CD14-positive monocyte (primary cell): ENCODE results near the gene TRAPPC4. TPM values are rescaled to one million over a fixed set of nuclear protein-coding genes. Genes with fewer than 3 reads are reported as not detected.

Experiments
- DNase-seq, 3 donors: peaks; one replicate each; pipeline ENCODE4 v3.0.0-alpha.2; 2011 to 2022
- H2AFZ ChIP-seq: 2 replicates; pipeline ENCODE4 v1.6.0; 2012; ENCODE audit warnings: mild to moderate bottlenecking, low read depth, low read length, inconsistent platforms; ENCODE audit not compliant: insufficient read depth, poor library complexity, severe bottlenecking
- H3K27ac ChIP-seq, 2 donors: 1 replicate in 1 of 2; 2 replicates in 1 of 2; pipeline ENCODE4 v1.5.1; 2012 to 2013; ENCODE audit warnings: low read length in 2 of 2, control low read depth in 1 of 2, inconsistent platforms in 1 of 2, low read depth in 1 of 2, mild to moderate bottlenecking in 1 of 2
- H3K27me3 ChIP-seq, 2 donors: one replicate each; pipeline versions ENCODE4 v1.6.0 to v1.6.1; 2011 to 2013; ENCODE audit warnings: low read length in 2 of 2; ENCODE audit not compliant: control insufficient read depth in 2 of 2, insufficient read depth in 2 of 2
- H3K36me3 ChIP-seq, 2 donors: replicated peaks in 1 of 2; 1 replicate in 1 of 2; 2 replicates in 1 of 2; pipeline versions ENCODE4 v1.5.1 to v1.6.1; 2012 to 2013; ENCODE audit warnings: low read length in 2 of 2, control low read depth in 1 of 2, inconsistent platforms in 1 of 2, mild to moderate bottlenecking in 1 of 2; ENCODE audit not compliant: insufficient read depth in 2 of 2, control insufficient read depth in 1 of 2
- H3K4me1 ChIP-seq, 2 donors: 1 replicate in 1 of 2; 2 replicates in 1 of 2; pipeline versions ENCODE4 v1.5.1 to v1.6.1; 2012 to 2013; ENCODE audit warnings: low read length in 2 of 2, control low read depth in 1 of 2, inconsistent platforms in 1 of 2, mild to moderate bottlenecking in 1 of 2, moderate library complexity in 1 of 2; ENCODE audit not compliant: insufficient read depth in 2 of 2, control insufficient read depth in 1 of 2
- H3K4me2 ChIP-seq: replicated peaks from 2 replicates; pipeline ENCODE3; 2012; ENCODE audit warnings: low read length, moderate library complexity, mild to moderate bottlenecking; ENCODE audit not compliant: poor library complexity, severe bottlenecking; ENCODE audit errors: extremely low read depth
- H3K4me3 ChIP-seq, 3 experiments: fragments of 200-600 bp in 1 of 3; sonication (generic) in 1 of 3; replicated peaks in 1 of 3; 1 replicate in 2 of 3; 2 replicates in 1 of 3; pipeline ENCODE4 v1.5.1; 2011 to 2013; ENCODE audit warnings: low read length in 3 of 3, mild to moderate bottlenecking in 3 of 3, control low read depth in 2 of 3, low read depth in 2 of 3, inconsistent platforms in 1 of 3, moderate library complexity in 1 of 3
- H3K79me2 ChIP-seq: 2 replicates; pipeline ENCODE4 v1.6.0; 2012; ENCODE audit warnings: mild to moderate bottlenecking, control low read depth, inconsistent platforms, low read length, moderate library complexity; ENCODE audit not compliant: insufficient read depth
- H3K9ac ChIP-seq: 2 replicates; pipeline ENCODE4 v1.6.0; 2017; ENCODE audit warnings: low read length, mild to moderate bottlenecking; ENCODE audit not compliant: insufficient read depth, poor library complexity, severe bottlenecking
- H3K9me3 ChIP-seq, 2 donors: replicated peaks in 1 of 2; 1 replicate in 1 of 2; 2 replicates in 1 of 2; pipeline versions ENCODE4 v1.5.1 to v1.6.1; 2012 to 2013; ENCODE audit warnings: low read length in 2 of 2, control low read depth in 1 of 2; ENCODE audit not compliant: control insufficient read depth in 1 of 2, insufficient read depth in 1 of 2
- H4K20me1 ChIP-seq: 2 replicates; pipeline ENCODE4 v1.6.0; 2012; ENCODE audit warnings: mild to moderate bottlenecking, low read length, control low read depth, moderate library complexity; ENCODE audit not compliant: insufficient read depth
- H3K27ac Mint-ChIP-seq, 7 donors: one replicate each; pipeline ENCODE4 v1.8.0; 2020; ENCODE audit warnings: mild to moderate bottlenecking in 7 of 7, mixed read lengths in 7 of 7, moderate library complexity in 6 of 7, inconsistent platforms in 2 of 7
- H3K27me3 Mint-ChIP-seq, 3 donors: one replicate each; pipeline ENCODE4 v1.8.0; 2021 to 2022; ENCODE audit warnings: low read depth in 3 of 3, mild to moderate bottlenecking in 3 of 3, mixed read lengths in 3 of 3, moderate library complexity in 3 of 3, inconsistent platforms in 1 of 3
- H3K36me3 Mint-ChIP-seq, 2 donors: one replicate each; pipeline ENCODE4 v1.8.0; 2020; ENCODE audit warnings: mixed read lengths in 2 of 2, inconsistent platforms in 1 of 2, mild to moderate bottlenecking in 1 of 2
- H3K4me1 Mint-ChIP-seq: one replicate; pipeline ENCODE4 v1.8.0; 2020; ENCODE audit warnings: mild to moderate bottlenecking, mixed read lengths
- H3K4me3 Mint-ChIP-seq, 2 donors: one replicate each; pipeline ENCODE4 v1.8.0; 2020; ENCODE audit warnings: mild to moderate bottlenecking in 2 of 2, mixed read lengths in 2 of 2, moderate library complexity in 1 of 2
- H3K9me3 Mint-ChIP-seq, 7 donors: one replicate each; pipeline ENCODE4 v1.8.0; 2020 to 2022; ENCODE audit warnings: mixed read lengths in 7 of 7, mild to moderate bottlenecking in 6 of 7, moderate library complexity in 6 of 7, inconsistent platforms in 2 of 7
- WGBS: methylation state at CpG from one replicate; pipeline ENCODE4 v1.1.5; 2013; ENCODE audit warnings: missing lambda C conversion rate; ENCODE audit not compliant: insufficient coverage; 5-methylcytosine and 5-hydroxymethylcytosine counted together
- intact Hi-C, 2 donors: fragments of 100-400 bp; cut with micrococcal nuclease; formaldehyde crosslinking; loops; one replicate each; pipeline versions ENCODE4 v1.15.0 to v1.15.1; 2023
- polyA plus RNA-seq, 3 donors: library from polyadenylated mRNA; depleted of rRNA in 1 of 3; unstranded in 2 of 3; stranded (reverse) in 1 of 3; fragments of 300-500 nt in 2 of 3; fragments of >200 nt in 1 of 3; fragmentation: Illumina TruSeq in 2 of 3; gene quantifications; 1 replicate in 2 of 3; 2 replicates in 1 of 3; pipeline ENCODE4 v1.2.3, GENCODE V29; 2012 to 2021
- TF ChIP-seq, protein P1 (sequence below): fragments of 200-600 bp; IDR thresholded peaks from one replicate; pipeline ENCODE4 v1.8.0; 2022; ENCODE audit warnings: antibody characterized with exemption, mild to moderate bottlenecking

Gene TRAPPC4
- polyA plus RNA-seq, 3 donors, result 46.9 to 54.5 (median 50.0) TPM

DNA sequence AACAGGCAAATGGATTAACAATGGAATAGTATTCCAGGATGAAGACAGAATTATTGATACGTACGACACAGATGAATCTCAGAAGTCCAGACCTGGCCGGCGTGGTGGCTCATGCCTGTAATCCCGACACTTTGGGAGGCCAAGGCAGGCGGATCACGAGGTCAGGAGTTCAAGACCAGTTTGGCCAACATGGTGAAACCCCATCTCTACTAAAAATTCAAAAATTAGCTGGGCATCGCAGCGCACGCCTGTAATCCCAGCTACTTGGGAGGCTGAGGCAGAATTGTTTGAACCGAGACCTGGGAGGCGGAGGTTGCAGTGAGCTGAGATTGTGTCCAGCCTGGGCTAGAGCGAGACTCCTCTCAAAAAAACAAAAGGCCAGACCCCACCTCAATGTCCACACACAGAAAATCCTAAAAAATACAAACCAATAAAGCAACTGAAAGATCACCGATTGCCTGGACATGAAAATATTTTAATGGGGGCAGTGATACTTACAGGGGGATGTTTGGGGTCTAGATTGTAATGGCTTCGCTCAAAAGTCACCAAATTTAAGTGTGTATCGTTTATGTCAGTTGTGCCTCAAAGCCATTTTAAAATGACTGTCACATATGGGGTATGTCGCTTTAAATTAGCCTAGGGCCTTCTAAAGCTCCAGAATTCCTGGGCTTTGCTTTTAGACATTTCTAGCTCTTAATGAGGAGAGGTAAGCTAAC lies 4.2 kb upstream of the TRAPPC4 start:
- no peak overlapping the region for H3K4me3 ChIP-seq
- no peak overlapping the region for H3K4me3 Mint-ChIP-seq
- H3K4me1 Mint-ChIP-seq, result peaks cover 15% of the 10 kb centered on the region

DNA sequence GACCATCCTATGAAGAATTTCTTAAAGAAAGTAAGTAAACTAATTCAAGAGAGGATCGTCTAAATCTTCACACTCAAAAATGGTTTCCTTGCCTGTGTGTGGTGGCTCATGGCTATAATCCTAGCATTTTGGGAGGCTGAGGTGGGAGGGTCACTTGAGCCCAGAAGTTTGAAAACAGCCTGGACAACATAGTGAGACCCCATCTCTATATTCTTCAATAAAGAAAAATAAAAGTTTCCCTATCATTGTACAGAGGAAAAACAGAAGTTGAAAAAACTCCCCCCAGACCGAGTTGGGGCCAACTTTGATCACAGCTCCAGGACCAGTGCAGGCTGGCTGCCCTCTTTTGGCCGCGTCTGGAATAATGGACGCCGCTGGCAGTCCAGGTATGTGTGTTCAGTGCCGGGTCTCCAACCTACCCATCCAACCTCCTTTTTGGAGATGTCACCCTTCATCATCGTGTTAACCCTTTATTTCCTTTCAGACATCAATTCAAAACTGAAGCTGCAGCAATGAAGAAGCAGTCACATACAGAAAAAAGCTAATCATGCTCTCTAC lies 3.4 kb upstream of the TRAPPC4 start:
- Histone ChIP-seq H3K9ac (no peak overlapping the region), H2AFZ (no peak overlapping the region), H3K79me2 (peaks cover 44% of the 10 kb centered on the region), H3K27me3 (no peaks in the 10 kb centered on the region), H3K27ac (no peak overlapping the region), H3K4me3 (no peak overlapping the region), H3K4me2 (no peak overlapping the region), H3K36me3 (peaks cover 55 to 64% of the 10 kb centered on the region in 2 donors), H4K20me1 (peaks cover 3% of the 10 kb centered on the region), H3K9me3 (no peaks in the 10 kb centered on the region), H3K4me1 (peaks cover 25 to 29% of the 10 kb centered on the region in 2 donors)
- peaks cover 46 to 66% of the 10 kb centered on the region in 2 donors for H3K36me3 Mint-ChIP-seq
- no peaks in the 10 kb centered on the region for H3K9me3 Mint-ChIP-seq
- intact Hi-C loops, result loop anchor here in 1 of 2 donors (5.0 kb wide), 3 partner anchors 52 to 88 kb away; partner anchors contain the start of genes BCL9L, DPAGT1 and VPS11
- TF ChIP-seq, protein P1, sequence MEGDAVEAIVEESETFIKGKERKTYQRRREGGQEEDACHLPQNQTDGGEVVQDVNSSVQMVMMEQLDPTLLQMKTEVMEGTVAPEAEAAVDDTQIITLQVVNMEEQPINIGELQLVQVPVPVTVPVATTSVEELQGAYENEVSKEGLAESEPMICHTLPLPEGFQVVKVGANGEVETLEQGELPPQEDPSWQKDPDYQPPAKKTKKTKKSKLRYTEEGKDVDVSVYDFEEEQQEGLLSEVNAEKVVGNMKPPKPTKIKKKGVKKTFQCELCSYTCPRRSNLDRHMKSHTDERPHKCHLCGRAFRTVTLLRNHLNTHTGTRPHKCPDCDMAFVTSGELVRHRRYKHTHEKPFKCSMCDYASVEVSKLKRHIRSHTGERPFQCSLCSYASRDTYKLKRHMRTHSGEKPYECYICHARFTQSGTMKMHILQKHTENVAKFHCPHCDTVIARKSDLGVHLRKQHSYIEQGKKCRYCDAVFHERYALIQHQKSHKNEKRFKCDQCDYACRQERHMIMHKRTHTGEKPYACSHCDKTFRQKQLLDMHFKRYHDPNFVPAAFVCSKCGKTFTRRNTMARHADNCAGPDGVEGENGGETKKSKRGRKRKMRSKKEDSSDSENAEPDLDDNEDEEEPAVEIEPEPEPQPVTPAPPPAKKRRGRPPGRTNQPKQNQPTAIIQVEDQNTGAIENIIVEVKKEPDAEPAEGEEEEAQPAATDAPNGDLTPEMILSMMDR, result no peak
- H3K4me1 Mint-ChIP-seq, result peaks cover 23% of the 10 kb centered on the region
- no peak for DNase-seq
- peak overlapping the region in 5 of 7 donors; percentile 24 to 82 (median 41) for H3K27ac Mint-ChIP-seq
- H3K27me3 Mint-ChIP-seq, result no peaks in the 10 kb centered on the region
- 77% methylated on average over 7 of the region's 8 CpGs for WGBS
- no peak overlapping the region for H3K4me3 Mint-ChIP-seq

More for the DNA sequence above, 4.2 kb upstream of the TRAPPC4 start:
- peak overlapping the region in 3 of 7 donors; percentile 28 to 50 (median 32) for H3K27ac Mint-ChIP-seq
- H3K9me3 ChIP-seq, result no peaks in the 10 kb centered on the region
- H3K9ac ChIP-seq, result no peak overlapping the region
- intact Hi-C loops, result no loop called here
- no peak overlapping the region for H3K27ac ChIP-seq
- WGBS, result 97% methylated on average over 15 of the region's 17 CpGs
- H3K27me3 ChIP-seq, result no peaks in the 10 kb centered on the region
- peaks cover 48 to 66% of the 10 kb centered on the region in 2 donors for H3K36me3 Mint-ChIP-seq
- no peak overlapping the region for H3K4me2 ChIP-seq
- H2AFZ ChIP-seq, result no peak overlapping the region
- peaks cover 58 to 71% of the 10 kb centered on the region in 2 donors for H3K36me3 ChIP-seq
- no peaks in the 10 kb centered on the region for H3K27me3 Mint-ChIP-seq
- no peak for DNase-seq
- peaks cover 3% of the 10 kb centered on the region for H4K20me1 ChIP-seq
- TF ChIP-seq, protein P1, result no peak
- H3K9me3 Mint-ChIP-seq, result no peaks in the 10 kb centered on the region
- peaks cover 37% of the 10 kb centered on the region for H3K79me2 ChIP-seq
- peaks cover 17 to 22% of the 10 kb centered on the region in 2 donors for H3K4me1 ChIP-seq
